ENCODE measurements around the gene TMED1. TPM values are rescaled to one million over a fixed set of nuclear protein-coding genes. Genes with fewer than 3 reads are reported as not detected.

Gene TMED1
- total RNA-seq, 2 donors from 2014 or later: 41.9 to 47.8 TPM

DNA sequence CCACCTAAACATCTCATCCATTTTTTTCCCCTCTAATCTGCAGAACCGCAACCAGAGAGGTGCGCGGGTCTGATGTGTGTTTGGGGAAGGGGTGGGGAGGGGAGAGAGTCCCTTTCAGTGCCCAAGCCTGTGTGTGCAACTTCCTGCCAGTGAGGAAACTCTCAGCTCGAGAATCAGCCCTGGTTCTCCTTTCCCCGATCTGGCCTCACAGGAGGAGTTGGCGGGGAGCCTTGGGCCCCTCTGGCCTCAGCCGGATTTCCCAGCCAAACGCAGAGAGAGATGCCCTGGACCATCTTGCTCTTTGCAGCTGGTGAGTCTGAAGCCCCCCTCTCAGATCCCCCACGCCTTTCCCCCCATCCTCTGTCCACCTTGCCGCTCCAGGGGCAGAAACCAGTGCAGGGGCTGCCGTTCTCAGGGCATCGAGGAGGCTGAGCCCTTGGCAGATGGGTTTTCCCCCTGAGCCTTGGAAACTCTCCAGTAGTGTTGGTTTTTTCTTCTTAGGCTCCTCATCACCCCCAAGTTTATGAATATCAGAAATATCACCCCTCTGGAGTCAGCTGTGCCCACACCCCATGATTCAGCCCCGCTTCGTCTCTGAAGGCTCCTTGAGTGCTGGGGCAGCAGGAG, 12.3 kb upstream of the TMED1 start, which contains the start of gene C19orf38:
Gene C19orf38, plus strand, starts transcription at position 186 of the 627 bp plus-strand sequence. Its CDS starts 94 bp downstream, at position 280.
- no peak for TF ChIP-seq POLR2A (IDR thresholded peaks at IDR 0.05)
- TF ChIP-seq POLR2AphosphoS5 (IDR thresholded peaks at IDR 0.05): no peak
- TF ChIP-seq CTCF (IDR thresholded peaks at IDR 0.05): no peak
- Histone ChIP-seq H3K4me1 (replicated peaks) (no peaks in the 10 kb centered on the region), H3K27ac (no peak within 1 kb of the TSS), H3K27me3 (replicated peaks; ENCODE audit: insufficient read depth) (peaks cover 2% of the 10 kb centered on the region), H3K4me3 (no peak within 1 kb of the TSS), H3K9me3 (no peaks in the 10 kb centered on the region), H3K36me3 (no peaks in the 10 kb centered on the region)
- intact Hi-C loops (cut with DNase I): no loop called here
- DNase-seq (ENCODE audit: low spot score): no peak
- WGBS: 36% methylated on average over 14 of the region's 14 CpGs

GRCh38 chr19:10846500-10847202, 10.6 kb upstream of the TMED1 start:
- WGBS: 92% methylated on average over 2 of the region's 2 CpGs
- DNase-seq (ENCODE audit: low spot score): no peak
- Histone ChIP-seq H3K27ac (no peak overlapping the region), H3K36me3 (no peaks in the 10 kb centered on the region), H3K27me3 (replicated peaks; ENCODE audit: insufficient read depth) (peaks cover 2% of the 10 kb centered on the region), H3K4me1 (replicated peaks) (no peaks in the 10 kb centered on the region), H3K9me3 (no peaks in the 10 kb centered on the region), H3K4me3 (no peak overlapping the region)
- no peak for TF ChIP-seq CTCF (IDR thresholded peaks at IDR 0.05)
- no peak for TF ChIP-seq POLR2AphosphoS5 (IDR thresholded peaks at IDR 0.05)
- no peak for TF ChIP-seq POLR2A (IDR thresholded peaks at IDR 0.05)
- intact Hi-C loops (cut with DNase I): no loop called here

GRCh38 chr19:10842788-10843187, 6.8 kb upstream of the TMED1 start:
- H3K36me3 ChIP-seq: no peaks in the 10 kb centered on the region
- H3K9me3 ChIP-seq: no peaks in the 10 kb centered on the region
- DNase-seq (ENCODE audit: low spot score): no peak
- intact Hi-C loops (cut with DNase I): no loop called here
- no peaks in the 10 kb centered on the region for H3K4me1 ChIP-seq (replicated peaks)
- WGBS: 78% methylated on average over 7 of the region's 7 CpGs
- H3K27me3 ChIP-seq (replicated peaks; ENCODE audit: insufficient read depth): no peaks in the 10 kb centered on the region
- H3K4me3 ChIP-seq: no peak overlapping the region
- TF ChIP-seq POLR2A (IDR thresholded peaks at IDR 0.05): no peak
- TF ChIP-seq CTCF (IDR thresholded peaks at IDR 0.05): no peak
- TF ChIP-seq POLR2AphosphoS5 (IDR thresholded peaks at IDR 0.05): no peak
- H3K27ac ChIP-seq: no peak overlapping the region

DNA sequence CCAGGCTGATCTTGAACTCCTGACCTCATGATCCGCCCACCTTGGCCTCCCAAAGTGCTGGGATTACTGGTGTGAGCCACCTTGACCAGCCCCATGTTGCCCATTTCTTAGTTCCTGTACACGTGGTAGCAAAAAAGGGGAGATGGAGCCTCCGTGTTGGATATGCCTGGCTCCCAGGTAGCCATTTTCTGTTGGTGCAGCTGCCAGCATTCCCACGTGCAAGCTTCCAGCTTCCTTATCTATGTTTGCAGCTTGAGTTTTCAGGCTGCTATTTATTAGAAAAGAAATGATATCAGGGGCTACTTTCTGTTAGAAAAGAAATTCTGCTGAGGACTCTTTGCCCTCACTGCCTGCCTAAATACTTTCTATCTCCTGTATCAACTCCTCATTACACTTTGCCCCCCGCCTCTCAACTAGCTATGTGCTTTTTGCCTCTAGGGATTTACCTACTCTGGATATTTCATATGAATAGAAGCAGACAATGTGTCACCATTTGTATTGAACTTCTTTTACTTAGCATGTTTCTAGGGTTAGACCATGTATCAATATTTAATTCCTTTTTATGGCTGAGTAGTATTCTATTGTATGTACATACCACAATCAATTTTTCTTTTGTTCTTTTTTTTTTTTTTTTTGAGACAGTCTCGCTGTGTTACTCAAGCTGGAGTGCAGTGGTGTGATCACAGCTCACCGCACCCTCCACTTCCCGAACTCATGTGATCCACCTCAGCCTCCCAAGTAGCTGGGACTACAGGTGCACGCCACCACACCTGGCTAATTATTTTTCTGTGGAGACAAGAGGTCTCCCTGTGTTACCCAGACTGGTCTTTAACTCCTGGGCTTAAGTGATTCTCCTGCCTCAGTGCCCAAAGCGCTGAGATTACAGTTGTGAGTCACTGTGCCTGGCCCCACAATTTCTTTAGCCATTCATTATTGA, 3.4 kb upstream of the TMED1 start:
- Histone ChIP-seq H3K9me3 (no peaks in the 10 kb centered on the region), H3K36me3 (no peaks in the 10 kb centered on the region), H3K4me1 (replicated peaks) (no peaks in the 10 kb centered on the region), H3K27me3 (replicated peaks; ENCODE audit: insufficient read depth) (no peaks in the 10 kb centered on the region), H3K27ac (no peak overlapping the region), H3K4me3 (no peak overlapping the region)
- 85% methylated on average over 10 of the region's 10 CpGs for WGBS
- TF ChIP-seq POLR2A (IDR thresholded peaks at IDR 0.05) (no peak), CTCF (IDR thresholded peaks at IDR 0.05) (no peak), POLR2AphosphoS5 (IDR thresholded peaks at IDR 0.05) (no peak)
- DNase-seq (ENCODE audit: low spot score): no peak
- intact Hi-C loops (cut with DNase I): no loop called here

All from prostate gland (tissue), 2 donors.